Measurements from ENCODE around the gene CDHR5.

CDHR5 gene

DNA sequence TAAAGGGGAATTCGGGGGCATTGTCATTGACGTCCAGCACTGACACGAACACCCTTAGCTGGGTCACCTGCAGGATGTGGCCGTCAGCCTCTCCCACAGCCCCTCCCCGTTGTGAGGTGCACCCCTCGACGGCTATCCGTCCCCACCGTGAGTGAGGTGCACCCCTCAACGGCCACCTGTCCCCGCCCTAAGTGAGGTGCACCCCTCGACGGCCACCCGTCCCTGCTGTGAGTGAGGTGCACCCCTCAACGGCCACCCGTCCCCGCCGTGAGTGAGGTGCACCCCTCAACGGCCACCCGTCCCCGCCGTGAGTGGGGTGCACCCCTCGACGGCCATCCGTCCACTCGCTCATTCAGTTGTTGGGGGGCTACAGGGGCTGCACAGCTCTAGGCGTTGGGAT is 2.9 kb downstream of the CDHR5 start:
- no peak for TF ChIP-seq CTCF (IDR thresholded peaks at IDR 0.05; ENCODE audit: low read depth, low read length, missing control alignments)
- no peak overlapping the region for H3K4me3 ChIP-seq (replicated peaks; ENCODE audit: low read depth, low read length)
- no peak for DNase-seq (ENCODE audit: extremely low read depth, low read depth)

DNA sequence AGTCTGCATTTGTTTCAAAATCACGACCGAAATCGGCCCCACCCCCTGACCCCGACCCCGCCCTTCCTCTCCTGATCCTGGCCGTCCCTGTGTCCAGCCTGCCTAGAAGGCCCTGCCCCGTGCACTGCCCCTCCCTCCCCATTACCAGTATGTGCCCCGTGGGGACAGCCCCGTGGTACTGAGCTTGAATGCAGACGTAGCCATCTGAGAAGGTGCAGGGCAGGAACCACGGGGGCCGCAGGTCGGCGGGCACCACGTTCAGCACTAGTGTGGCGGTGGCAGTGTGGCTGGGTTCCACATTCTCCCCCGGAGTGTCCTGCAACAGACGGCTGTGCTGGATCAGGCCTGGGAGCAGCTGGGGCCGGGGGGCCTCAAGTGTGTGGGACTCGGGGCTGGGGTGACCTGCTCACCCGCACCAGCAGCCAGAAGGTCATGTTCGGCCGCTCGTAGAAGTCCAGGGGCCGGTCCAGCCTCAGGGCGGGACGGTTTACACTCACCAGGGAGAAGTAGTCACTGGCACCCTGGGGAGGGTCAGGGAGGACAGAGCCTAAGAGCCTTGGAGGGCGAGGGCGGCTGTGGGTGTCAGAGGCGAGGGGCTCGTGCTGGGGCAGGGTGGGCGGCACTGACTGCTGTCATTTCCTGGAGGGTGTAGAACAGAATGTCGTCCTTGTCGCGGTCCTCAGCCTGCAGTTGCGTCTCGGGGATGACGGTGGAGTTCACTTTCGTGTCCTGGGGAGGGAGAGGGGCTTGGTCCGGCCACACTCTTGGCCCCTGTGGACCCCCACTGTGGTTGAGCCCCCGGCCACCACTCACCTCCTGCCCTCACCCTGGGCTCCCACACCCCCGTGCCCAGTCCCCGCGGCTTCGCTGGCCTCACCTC is 3.6 kb downstream of the CDHR5 start:
- no peak for TF ChIP-seq CTCF (IDR thresholded peaks at IDR 0.05; ENCODE audit: low read depth, low read length, missing control alignments)

GRCh38 chr11:620201-620600 is 4.6 kb downstream of the CDHR5 start:
- H3K4me3 ChIP-seq (replicated peaks; ENCODE audit: low read depth, low read length), result no peak overlapping the region
- no peak for TF ChIP-seq CTCF (IDR thresholded peaks at IDR 0.05; ENCODE audit: low read depth, low read length, missing control alignments)
- no peak for DNase-seq (ENCODE audit: extremely low read depth, low read depth)

More for the DNA sequence above, 3.6 kb downstream of the CDHR5 start:
- DNase-seq (ENCODE audit: extremely low read depth, low read depth), result no peak
- H3K4me3 ChIP-seq (replicated peaks; ENCODE audit: low read depth, low read length), result no peak overlapping the region

- TF ChIP-seq CTCF (IDR thresholded peaks at IDR 0.05; ENCODE audit: low read depth, low read length, missing control alignments), result no peak
- DNase-seq (ENCODE audit: extremely low read depth, low read depth), result no peak
- no peak overlapping the region for H3K4me3 ChIP-seq (replicated peaks; ENCODE audit: low read depth, low read length)
Observed at GRCh38 chr11:619628-620050, 5.1 kb downstream of the CDHR5 start.

DNA sequence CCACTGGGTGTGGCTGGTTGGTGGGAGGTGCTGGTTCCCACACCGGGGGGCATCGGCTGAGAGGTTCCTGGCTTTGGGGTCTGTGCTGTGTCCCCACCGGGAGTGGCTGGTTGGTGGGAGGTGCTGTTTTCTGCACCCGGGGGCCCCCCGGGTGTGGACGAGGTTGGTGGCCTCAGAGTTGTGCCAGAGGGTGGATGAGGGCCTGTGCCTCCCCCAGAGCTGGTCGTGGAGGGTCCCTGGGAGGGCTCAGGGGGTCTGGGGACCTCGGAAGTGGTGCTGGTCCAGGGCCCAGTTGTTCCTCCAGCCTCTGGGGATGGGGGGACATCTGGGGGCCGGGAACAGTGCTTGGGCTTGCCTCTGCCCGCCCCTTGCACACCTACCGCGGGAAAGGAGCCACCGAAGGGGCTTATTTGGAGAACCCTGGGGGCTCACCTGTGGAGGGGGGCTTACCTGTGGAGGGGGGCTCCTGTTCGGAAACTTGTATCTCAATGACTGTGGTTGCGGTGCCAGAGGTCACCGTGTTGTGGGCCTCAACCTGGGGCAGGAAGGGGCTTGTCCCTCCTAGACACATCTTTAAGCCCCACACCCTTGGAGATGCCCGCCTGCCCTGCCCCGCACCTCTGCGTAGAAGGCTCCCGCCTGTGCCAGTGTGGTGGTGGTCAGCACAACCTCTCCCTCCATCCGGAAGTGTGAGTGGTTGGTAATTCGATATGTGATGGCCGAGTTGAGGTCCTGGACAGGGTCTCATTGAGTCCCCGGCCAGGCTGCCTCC is 5.7 kb downstream of the CDHR5 start:
- DNase-seq (ENCODE audit: extremely low read depth, low read depth), result no peak
- no peak for TF ChIP-seq CTCF (IDR thresholded peaks at IDR 0.05; ENCODE audit: low read depth, low read length, missing control alignments)
- H3K4me3 ChIP-seq (replicated peaks; ENCODE audit: low read depth, low read length), result no peak overlapping the region

- DNase-seq (ENCODE audit: extremely low read depth, low read depth), result no peak
- TF ChIP-seq CTCF (IDR thresholded peaks at IDR 0.05; ENCODE audit: low read depth, low read length, missing control alignments), result no peak
- no peak overlapping the region for H3K4me3 ChIP-seq (replicated peaks; ENCODE audit: low read depth, low read length)
Observed at GRCh38 chr11:617912-618682, 6.7 kb downstream of the CDHR5 start.
